Neural progenitor cell (in vitro differentiated cells): Measurements from ENCODE around the gene FOXD2. TPM values are rescaled to one million over a fixed set of nuclear protein-coding genes. Genes with fewer than 3 reads are reported as not detected.

Experiments
- DNase-seq: peaks from one replicate; pipeline ENCODE4 v3.0.0-alpha.2; 2016; ENCODE audit warnings: low spot score
- H2AFZ ChIP-seq: fragments of 200-600 bp; sonication (generic); replicated peaks from 2 replicates; pipeline ENCODE4 v1.6.1; 2016; ENCODE audit warnings: antibody characterized with exemption
- H3F3A ChIP-seq: fragments of 200-600 bp; sonication (generic); 2 replicates; pipeline ENCODE4 v1.6.1; 2016; ENCODE audit warnings: antibody characterized with exemption, low read depth
- H3K27ac ChIP-seq: fragments of 200-600 bp; sonication (generic); 2 replicates; pipeline ENCODE4 v1.5.1; 2016; ENCODE audit warnings: mild to moderate bottlenecking
- H3K27me3 ChIP-seq: fragments of 200-600 bp; sonication (generic); 2 replicates; pipeline ENCODE4 v1.6.1; 2016; ENCODE audit warnings: mild to moderate bottlenecking, moderate library complexity
- H3K36me3 ChIP-seq: fragments of 200-600 bp; sonication (generic); 2 replicates; pipeline ENCODE4 v1.5.1; 2016
- H3K4me1 ChIP-seq: fragments of 200-600 bp; sonication (generic); 2 replicates; pipeline ENCODE4 v1.6.1; 2016; ENCODE audit warnings: mixed run types
- H3K4me2 ChIP-seq: fragments of 200-600 bp; sonication (generic); 2 replicates; pipeline ENCODE4 v1.6.1; 2016
- H3K4me3 ChIP-seq: fragments of 200-600 bp; sonication (generic); 2 replicates; pipeline ENCODE4 v1.5.1; 2016
- H3K79me2 ChIP-seq: fragments of 200-600 bp; sonication (generic); 2 replicates; pipeline ENCODE4 v1.6.1; 2016; ENCODE audit warnings: low read depth
- H3K9ac ChIP-seq: fragments of 200-600 bp; sonication (generic); 2 replicates; pipeline ENCODE4 v1.6.1; 2016
- H3K9me3 ChIP-seq: fragments of 200-600 bp; sonication (generic); 2 replicates; pipeline ENCODE4 v1.5.1; 2016; ENCODE audit warnings: low read depth
- H4K20me1 ChIP-seq: fragments of 200-600 bp; sonication (generic); 2 replicates; pipeline ENCODE4 v1.6.1; 2016; ENCODE audit warnings: low read depth
- H3K27ac Mint-ChIP-seq: 3 replicates; pipeline ENCODE4 v1.8.0; 2021; ENCODE audit warnings: mixed read lengths
- H3K27me3 Mint-ChIP-seq: 2 replicates; pipeline ENCODE4 v1.8.0; 2022; ENCODE audit warnings: low read depth, mild to moderate bottlenecking, inconsistent platforms, moderate library complexity, mixed read lengths; ENCODE audit not compliant: insufficient read depth
- H3K36me3 Mint-ChIP-seq: 3 replicates; pipeline ENCODE4 v1.8.0; 2021; ENCODE audit warnings: mixed read lengths
- H3K4me1 Mint-ChIP-seq: 3 replicates; pipeline ENCODE4 v1.8.0; 2021; ENCODE audit warnings: mixed read lengths
- H3K4me3 Mint-ChIP-seq: 3 replicates; pipeline ENCODE4 v1.8.0; 2021; ENCODE audit warnings: mild to moderate bottlenecking, moderate library complexity, mixed read lengths
- H3K9me3 Mint-ChIP-seq: 3 replicates; pipeline ENCODE4 v1.8.0; 2020; ENCODE audit warnings: mixed read lengths
- EZH2 ChIP-seq: fragments of 200-600 bp; sonication (generic); IDR thresholded peaks from 2 replicates; pipeline ENCODE4 v1.6.1; 2017; ENCODE audit warnings: antibody characterized with exemption, mild to moderate bottlenecking, moderate library complexity
- EZH2phosphoT487 ChIP-seq: fragments of 200-600 bp; sonication (generic); IDR thresholded peaks from 2 replicates; pipeline ENCODE4 v1.6.1; 2017; ENCODE audit warnings: antibody characterized with exemption
- total RNA-seq: library from RNA; depleted of rRNA; stranded (reverse); fragments of >200 nt; gene quantifications from 2 replicates; pipeline ENCODE4 v1.2.3, GENCODE V29; 2015; ENCODE audit warnings: low replicate concordance
- TF ChIP-seq, protein P1 (sequence below): fragments of 200-600 bp; sonication (generic); IDR thresholded peaks from 2 replicates; pipeline ENCODE4 v1.5.1; 2017; ENCODE audit warnings: antibody characterized with exemption, mild to moderate bottlenecking

Gene FOXD2
- total RNA-seq, 1 donor from 2014 or later, result 0.32 TPM

- Histone ChIP-seq H3K27me3 (peaks cover 100% of the 10 kb centered on the region), H3F3A (peaks cover 31% of the 10 kb centered on the region), H2AFZ (peak overlapping the region; percentile 31), H3K36me3 (no peaks in the 10 kb centered on the region), H3K4me1 (peaks cover 24% of the 10 kb centered on the region), H3K9ac (no peak overlapping the region), H4K20me1 (peaks cover 35% of the 10 kb centered on the region), H3K27ac (no peak overlapping the region), H3K4me2 (peak overlapping the region; percentile 84), H3K79me2 (no peaks in the 10 kb centered on the region), H3K9me3 (no peaks in the 10 kb centered on the region), H3K4me3 (peak overlapping the region; percentile 43)
- Mint-ChIP-seq H3K27ac (no peak overlapping the region), H3K9me3 (no peaks in the 10 kb centered on the region), H3K4me3 (peak overlapping the region; percentile 77), H3K36me3 (no peaks in the 10 kb centered on the region), H3K4me1 (peaks cover 30% of the 10 kb centered on the region), H3K27me3 (peaks cover 60% of the 10 kb centered on the region)
- TF ChIP-seq EZH2 (no peak), EZH2phosphoT487 (no peak)
- TF ChIP-seq, protein P1, sequence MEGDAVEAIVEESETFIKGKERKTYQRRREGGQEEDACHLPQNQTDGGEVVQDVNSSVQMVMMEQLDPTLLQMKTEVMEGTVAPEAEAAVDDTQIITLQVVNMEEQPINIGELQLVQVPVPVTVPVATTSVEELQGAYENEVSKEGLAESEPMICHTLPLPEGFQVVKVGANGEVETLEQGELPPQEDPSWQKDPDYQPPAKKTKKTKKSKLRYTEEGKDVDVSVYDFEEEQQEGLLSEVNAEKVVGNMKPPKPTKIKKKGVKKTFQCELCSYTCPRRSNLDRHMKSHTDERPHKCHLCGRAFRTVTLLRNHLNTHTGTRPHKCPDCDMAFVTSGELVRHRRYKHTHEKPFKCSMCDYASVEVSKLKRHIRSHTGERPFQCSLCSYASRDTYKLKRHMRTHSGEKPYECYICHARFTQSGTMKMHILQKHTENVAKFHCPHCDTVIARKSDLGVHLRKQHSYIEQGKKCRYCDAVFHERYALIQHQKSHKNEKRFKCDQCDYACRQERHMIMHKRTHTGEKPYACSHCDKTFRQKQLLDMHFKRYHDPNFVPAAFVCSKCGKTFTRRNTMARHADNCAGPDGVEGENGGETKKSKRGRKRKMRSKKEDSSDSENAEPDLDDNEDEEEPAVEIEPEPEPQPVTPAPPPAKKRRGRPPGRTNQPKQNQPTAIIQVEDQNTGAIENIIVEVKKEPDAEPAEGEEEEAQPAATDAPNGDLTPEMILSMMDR, result no peak
- no peak for DNase-seq
Measured at GRCh38 chr1:47433477-47434050, 4.3 kb upstream of the FOXD2 start.

- no peak overlapping the region for H3K9ac ChIP-seq
- no peaks in the 10 kb centered on the region for H3K79me2 ChIP-seq
- no peak overlapping the region for H3K27ac ChIP-seq
- Mint-ChIP-seq H3K27ac (no peak overlapping the region), H3K9me3 (no peaks in the 10 kb centered on the region), H3K4me1 (peaks cover 30% of the 10 kb centered on the region), H3K36me3 (no peaks in the 10 kb centered on the region), H3K4me3 (peak overlapping the region; percentile 77), H3K27me3 (peaks cover 61% of the 10 kb centered on the region)
- peak; percentile 73 for DNase-seq
- H3K9me3 ChIP-seq, result no peaks in the 10 kb centered on the region
- H3K4me1 ChIP-seq, result peaks cover 24% of the 10 kb centered on the region
- H3K4me2 ChIP-seq, result peak overlapping the region; percentile 84
- H3K27me3 ChIP-seq, result peaks cover 100% of the 10 kb centered on the region
- TF ChIP-seq EZH2phosphoT487 (peak; percentile 85), EZH2 (peak; percentile 96)
- TF ChIP-seq, protein P1, result no peak
- H2AFZ ChIP-seq, result peak overlapping the region; percentile 31
- peaks cover 31% of the 10 kb centered on the region for H3F3A ChIP-seq
- no peaks in the 10 kb centered on the region for H3K36me3 ChIP-seq
- H4K20me1 ChIP-seq, result peaks cover 37% of the 10 kb centered on the region
- H3K4me3 ChIP-seq, result peak overlapping the region; percentile 43
Measured at GRCh38 chr1:47434051-47434842, 3.6 kb upstream of the FOXD2 start.

GRCh38 chr1:47435506-47436303 is 2.1 kb upstream of the FOXD2 start:
- no peak overlapping the region for H2AFZ ChIP-seq
- TF ChIP-seq EZH2phosphoT487, result no peak
- TF ChIP-seq, protein P1, result no peak
- no peak for TF ChIP-seq EZH2
- H3K79me2 ChIP-seq, result no peaks in the 10 kb centered on the region
- no peaks in the 10 kb centered on the region for H3K9me3 ChIP-seq
- no peak overlapping the region for H3K4me2 ChIP-seq
- H3K36me3 Mint-ChIP-seq, result no peaks in the 10 kb centered on the region
- H3K4me3 Mint-ChIP-seq, result peak overlapping the region; percentile 82
- H4K20me1 ChIP-seq, result peaks cover 52% of the 10 kb centered on the region
- no peak overlapping the region for H3K27ac ChIP-seq
- H3K4me3 ChIP-seq, result no peak overlapping the region
- peaks cover 34% of the 10 kb centered on the region for H3K4me1 Mint-ChIP-seq
- no peak for DNase-seq
- peaks cover 100% of the 10 kb centered on the region for H3K27me3 ChIP-seq
- H3F3A ChIP-seq, result peaks cover 36% of the 10 kb centered on the region
- H3K27me3 Mint-ChIP-seq, result peaks cover 61% of the 10 kb centered on the region
- no peak overlapping the region for H3K9ac ChIP-seq
- peaks cover 24% of the 10 kb centered on the region for H3K4me1 ChIP-seq
- no peak overlapping the region for H3K27ac Mint-ChIP-seq
- H3K36me3 ChIP-seq, result no peaks in the 10 kb centered on the region
- no peaks in the 10 kb centered on the region for H3K9me3 Mint-ChIP-seq
